ENCODE results near the gene SUGCT. TPM values are rescaled to one million over a fixed set of nuclear protein-coding genes. Genes with fewer than 3 reads are reported as not detected.

SUGCT gene
- total and polyA plus RNA-seq, 9 of the 15 experiments (the other 6 are each of a cell fraction or from before 2014, with no cell fraction given): 0.58 to 2.5 (median 1.4) TPM

DNA sequence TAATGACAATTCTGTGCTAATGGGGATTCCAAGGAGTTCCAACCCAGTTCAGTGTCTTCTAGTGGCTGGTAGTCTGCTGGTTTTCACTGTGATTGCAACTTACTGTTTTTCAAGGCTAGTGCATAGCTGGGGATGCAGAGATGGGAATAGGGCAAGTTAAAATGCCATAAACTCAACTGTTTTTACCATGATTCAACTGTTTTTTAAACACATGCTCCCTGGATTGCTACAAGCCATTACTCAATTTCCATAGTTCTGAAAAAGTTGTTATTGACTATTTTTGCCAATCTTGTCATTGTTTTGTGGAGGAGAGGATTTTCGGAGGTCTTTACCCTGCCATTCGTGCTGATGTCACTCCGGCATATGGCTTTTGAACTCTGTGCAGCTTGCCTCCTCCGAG, 245.3 kb downstream of the SUGCT start (continued):
- TF ChIP-seq, protein P1, sequence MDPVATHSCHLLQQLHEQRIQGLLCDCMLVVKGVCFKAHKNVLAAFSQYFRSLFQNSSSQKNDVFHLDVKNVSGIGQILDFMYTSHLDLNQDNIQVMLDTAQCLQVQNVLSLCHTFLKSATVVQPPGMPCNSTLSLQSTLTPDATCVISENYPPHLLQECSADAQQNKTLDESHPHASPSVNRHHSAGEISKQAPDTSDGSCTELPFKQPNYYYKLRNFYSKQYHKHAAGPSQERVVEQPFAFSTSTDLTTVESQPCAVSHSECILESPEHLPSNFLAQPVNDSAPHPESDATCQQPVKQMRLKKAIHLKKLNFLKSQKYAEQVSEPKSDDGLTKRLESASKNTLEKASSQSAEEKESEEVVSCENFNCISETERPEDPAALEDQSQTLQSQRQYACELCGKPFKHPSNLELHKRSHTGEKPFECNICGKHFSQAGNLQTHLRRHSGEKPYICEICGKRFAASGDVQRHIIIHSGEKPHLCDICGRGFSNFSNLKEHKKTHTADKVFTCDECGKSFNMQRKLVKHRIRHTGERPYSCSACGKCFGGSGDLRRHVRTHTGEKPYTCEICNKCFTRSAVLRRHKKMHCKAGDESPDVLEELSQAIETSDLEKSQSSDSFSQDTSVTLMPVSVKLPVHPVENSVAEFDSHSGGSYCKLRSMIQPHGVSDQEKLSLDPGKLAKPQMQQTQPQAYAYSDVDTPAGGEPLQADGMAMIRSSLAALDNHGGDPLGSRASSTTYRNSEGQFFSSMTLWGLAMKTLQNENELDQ (CRISPR knock-in tag; IDR thresholded peaks at IDR 0.05; ENCODE audit: borderline replicate concordance): no peak

DNA sequence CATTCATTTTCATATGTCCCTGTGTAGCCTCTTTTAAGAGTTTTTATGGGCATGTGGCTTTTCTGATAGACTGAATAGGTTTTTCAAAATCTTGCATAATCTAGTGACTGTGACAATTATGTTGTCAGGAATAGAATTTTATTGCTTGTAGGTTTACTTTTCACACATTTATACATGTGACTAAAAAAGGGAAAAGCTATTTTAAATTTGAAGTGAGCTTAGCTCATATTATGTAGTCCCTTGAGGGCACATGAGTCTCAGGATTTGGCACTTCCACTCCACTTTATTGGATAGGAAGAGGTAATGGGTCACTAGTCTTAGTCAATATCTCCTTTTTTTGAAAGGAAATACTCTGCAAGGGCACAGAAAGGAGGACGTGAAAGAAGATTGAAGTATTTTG, 247.3 kb downstream of the SUGCT start:
- H3K4me1 ChIP-seq (replicated peaks in 1 of 2; ENCODE audit: control insufficient read depth in 2 of 2, insufficient read depth in 2 of 2, low read length in 2 of 2): no peaks in the 10 kb centered on the region
- no peaks in the 10 kb centered on the region for H3K36me3 ChIP-seq (ENCODE audit: control insufficient read depth, insufficient read depth, low read length)
- ATAC-seq (no peak), DNase-seq (ENCODE audit: extremely low read depth in 1 of 4, low spot score in 3 of 4) (no peak), FAIRE-seq (no peak)
- no peak overlapping the region for H3K4me2 ChIP-seq (ENCODE audit: insufficient read depth, low read length)
- H3K9ac ChIP-seq (ENCODE audit: insufficient read depth in 1 of 2, low read depth in 2 of 2, low read length in 2 of 2): no peak overlapping the region
- H3K9me1 ChIP-seq (ENCODE audit: control insufficient read depth, insufficient read depth, low read length): no peaks in the 10 kb centered on the region
- H3K27ac ChIP-seq (ENCODE audit: extremely low read depth, low read depth, low read length): no peak overlapping the region
- ChIA-PET CTCF (ENCODE audit: low intra/inter-chr PET ratio) (no interaction called here), POLR2A (no interaction called here)
- no peaks in the 10 kb centered on the region for H3K9me3 ChIP-seq (replicated peaks; ENCODE audit: control insufficient read depth, insufficient read depth, low read depth, low read length)
- H3K4me3 ChIP-seq: no peak overlapping the region
- TF ChIP-seq, protein P2, sequence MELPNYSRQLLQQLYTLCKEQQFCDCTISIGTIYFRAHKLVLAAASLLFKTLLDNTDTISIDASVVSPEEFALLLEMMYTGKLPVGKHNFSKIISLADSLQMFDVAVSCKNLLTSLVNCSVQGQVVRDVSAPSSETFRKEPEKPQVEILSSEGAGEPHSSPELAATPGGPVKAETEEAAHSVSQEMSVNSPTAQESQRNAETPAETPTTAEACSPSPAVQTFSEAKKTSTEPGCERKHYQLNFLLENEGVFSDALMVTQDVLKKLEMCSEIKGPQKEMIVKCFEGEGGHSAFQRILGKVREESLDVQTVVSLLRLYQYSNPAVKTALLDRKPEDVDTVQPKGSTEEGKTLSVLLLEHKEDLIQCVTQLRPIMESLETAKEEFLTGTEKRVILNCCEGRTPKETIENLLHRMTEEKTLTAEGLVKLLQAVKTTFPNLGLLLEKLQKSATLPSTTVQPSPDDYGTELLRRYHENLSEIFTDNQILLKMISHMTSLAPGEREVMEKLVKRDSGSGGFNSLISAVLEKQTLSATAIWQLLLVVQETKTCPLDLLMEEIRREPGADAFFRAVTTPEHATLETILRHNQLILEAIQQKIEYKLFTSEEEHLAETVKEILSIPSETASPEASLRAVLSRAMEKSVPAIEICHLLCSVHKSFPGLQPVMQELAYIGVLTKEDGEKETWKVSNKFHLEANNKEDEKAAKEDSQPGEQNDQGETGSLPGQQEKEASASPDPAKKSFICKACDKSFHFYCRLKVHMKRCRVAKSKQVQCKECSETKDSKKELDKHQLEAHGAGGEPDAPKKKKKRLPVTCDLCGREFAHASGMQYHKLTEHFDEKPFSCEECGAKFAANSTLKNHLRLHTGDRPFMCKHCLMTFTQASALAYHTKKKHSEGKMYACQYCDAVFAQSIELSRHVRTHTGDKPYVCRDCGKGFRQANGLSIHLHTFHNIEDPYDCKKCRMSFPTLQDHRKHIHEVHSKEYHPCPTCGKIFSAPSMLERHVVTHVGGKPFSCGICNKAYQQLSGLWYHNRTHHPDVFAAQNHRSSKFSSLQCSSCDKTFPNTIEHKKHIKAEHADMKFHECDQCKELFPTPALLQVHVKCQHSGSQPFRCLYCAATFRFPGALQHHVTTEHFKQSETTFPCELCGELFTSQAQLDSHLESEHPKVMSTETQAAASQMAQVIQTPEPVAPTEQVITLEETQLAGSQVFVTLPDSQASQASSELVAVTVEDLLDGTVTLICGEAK (IDR thresholded peaks at IDR 0.05): no peak
- TF ChIP-seq, protein P2 (CRISPR knock-in tag; IDR thresholded peaks at IDR 0.05): no peak
- TF ChIP-seq MAZ (CRISPR knock-in tag; conservative IDR thresholded peaks at IDR 0.05 in 1 of 2, IDR thresholded peaks at IDR 0.05 in 1 of 2): no peak
- no peak for TF ChIP-seq ZNF24 (IDR thresholded peaks at IDR 0.05)
- TF ChIP-seq KDM4B (IDR thresholded peaks at IDR 0.05; ENCODE audit: borderline replicate concordance in 2 of 2, low read depth in 1 of 2): no peak
- no TSS peak for BruUV-seq (replicated peaks)
- no peaks in the 10 kb centered on the region for H4K20me1 ChIP-seq (replicated peaks; ENCODE audit: control insufficient read depth, insufficient read depth, low read length)
- H3K79me2 ChIP-seq (ENCODE audit: control insufficient read depth, insufficient read depth, low read length): no peaks in the 10 kb centered on the region
- in situ Hi-C loops (cut with MboI): no loop called here
- H3K27me3 ChIP-seq (ENCODE audit: control insufficient read depth in 2 of 2, insufficient read depth in 2 of 2, low read length in 2 of 2): no peaks in the 10 kb centered on the region
- WGBS (ENCODE audit: insufficient coverage, low coverage, missing lambda C conversion rate): 0% methylated on average over 1 of the region's 1 CpG
- no peak overlapping the region for H2AFZ ChIP-seq (ENCODE audit: low read depth, low read length)
- intact Hi-C loops (cut with micrococcal nuclease): no loop called here

Measured in K562 (cell line).